Kidney (tissue), 14 donors: ENCODE data around the gene MORF4L2. TPM values are rescaled to one million over a fixed set of nuclear protein-coding genes. Genes with fewer than 3 reads are reported as not detected.
A peak's percentile ranks its signal among the peaks of the same experiment; 100 is the strongest.

Experiments
- DNase-seq, 5 donors: peaks; one replicate each; pipeline ENCODE4 v3.0.0-alpha.2; 2013 to 2020
- FAIRE-seq: peaks from 2 replicates; lab custom pipeline; 2012; peaks lifted over from hg19 to GRCh38; lab: Jason Lieb, UNC
- H3K27ac ChIP-seq, 2 donors: one replicate each; pipeline ENCODE4 v1.7.0; 2013; ENCODE audit warnings: low read depth in 2 of 2, low read length in 2 of 2, inconsistent platforms in 1 of 2
- H3K27me3 ChIP-seq: one replicate; pipeline ENCODE4 v1.7.1; 2013; ENCODE audit warnings: low read length, inconsistent platforms; ENCODE audit not compliant: control insufficient read depth, insufficient read depth
- H3K36me3 ChIP-seq, 3 donors: one replicate each; pipeline versions ENCODE4 v1.7.0 to v1.7.1; 2013; ENCODE audit warnings: low read length in 3 of 3, control low read depth in 1 of 3, inconsistent platforms in 1 of 3; ENCODE audit not compliant: insufficient read depth in 3 of 3, control insufficient read depth in 2 of 3
- H3K4me1 ChIP-seq, 3 donors: one replicate each; pipeline versions ENCODE4 v1.7.0 to v1.7.1; 2013; ENCODE audit warnings: low read length in 3 of 3, inconsistent platforms in 1 of 3, low read depth in 1 of 3; ENCODE audit not compliant: control insufficient read depth in 2 of 3, insufficient read depth in 2 of 3
- H3K4me3 ChIP-seq, 3 donors: one replicate each; pipeline versions ENCODE4 v1.7.0 to v1.8.1; 2013; ENCODE audit warnings: low read length in 3 of 3, control low read depth in 1 of 3, inconsistent platforms in 1 of 3
- H3K9ac ChIP-seq, 3 donors: one replicate each; pipeline versions ENCODE4 v1.7.0 to v1.7.1; 2013; ENCODE audit warnings: low read length in 3 of 3, control low read depth in 1 of 3, inconsistent platforms in 1 of 3
- H3K9me3 ChIP-seq, 3 donors: one replicate each; pipeline versions ENCODE4 v1.7.0 to v1.7.1; 2013; ENCODE audit warnings: low read length in 3 of 3, control low read depth in 1 of 3, inconsistent platforms in 1 of 3; ENCODE audit not compliant: control insufficient read depth in 2 of 3, insufficient read depth in 1 of 3
- intact Hi-C: fragments of 100-400 bp; cut with DNase I; formaldehyde crosslinking; loops from one replicate; pipeline ENCODE4 v1.11.1; 2022
- polyA plus RNA-seq: library from polyadenylated mRNA; stranded (reverse); fragments of 350-450 nt; fragmentation: Illumina TruSeq; extraction: RNeasy Lipid Tissue Mini Kit (QIAGEN cat#74804); gene quantifications from one replicate; pipeline ENCODE4 v1.2.3, GENCODE V29; 2014; ENCODE audit warnings: low read depth, low replicate concordance; ENCODE audit not compliant: insufficient read depth
- total RNA-seq: library from RNA; stranded (reverse); fragmentation: NEBNext Ultra II Directional; extraction: Animal tissue kit (Norgen Biotek cat#: 25700); gene quantifications from one replicate; pipeline ENCODE4 v1.2.1, GENCODE V29; 2021
- TF ChIP-seq, protein P1 (sequence below): IDR thresholded peaks from 3 replicates; pipeline ENCODE4 v1.5.1; 2012; ENCODE audit warnings: mild to moderate bottlenecking, moderate library complexity, borderline replicate concordance; ENCODE audit not compliant: insufficient read depth; ENCODE audit errors: extremely low read depth
- donor health status: control.
- donor health status: control.
- donor health status: control.
- donor health status: control.
- donor health status: control.
- donor health status: DM: yes; HTN: yes; CAD: no.
- donor health status: Normal renal cell carcinoma (clear cell type).

The MORF4L2 gene
- total and polyA plus RNA-seq, 2 donors from 2014 or later = 146 to 250 TPM

DNA sequence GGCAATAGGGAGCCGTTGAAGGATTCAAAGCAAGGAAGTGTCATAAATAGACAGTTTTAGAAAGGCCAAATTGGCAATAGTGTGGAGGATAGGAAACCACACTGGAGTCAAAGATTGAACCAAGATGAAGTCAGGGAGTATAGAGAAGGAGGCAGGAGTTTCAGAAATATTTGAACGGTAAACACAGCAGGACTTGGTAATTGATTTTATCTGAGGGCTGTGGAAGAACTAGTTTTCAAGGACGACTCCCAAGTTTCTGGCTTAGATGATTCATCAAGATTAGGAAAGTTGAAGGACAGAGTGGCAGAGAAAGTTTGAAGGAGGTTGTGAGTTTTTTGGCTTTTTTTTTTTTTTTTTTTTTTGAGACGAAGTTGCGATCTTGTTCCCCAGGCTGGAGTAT lies 12.7 kb upstream of the MORF4L2 start:
- FAIRE-seq (no peak), DNase-seq (no peak)
- intact Hi-C loops = no loop called here
- Histone ChIP-seq H3K36me3 (no peaks in the 10 kb centered on the region), H3K9ac (no peak overlapping the region), H3K4me1 (no peaks in the 10 kb centered on the region), H3K27ac (no peak overlapping the region), H3K9me3 (no peaks in the 10 kb centered on the region), H3K27me3 (peaks cover 2% of the 10 kb centered on the region), H3K4me3 (no peak overlapping the region)
- TF ChIP-seq, protein P1, sequence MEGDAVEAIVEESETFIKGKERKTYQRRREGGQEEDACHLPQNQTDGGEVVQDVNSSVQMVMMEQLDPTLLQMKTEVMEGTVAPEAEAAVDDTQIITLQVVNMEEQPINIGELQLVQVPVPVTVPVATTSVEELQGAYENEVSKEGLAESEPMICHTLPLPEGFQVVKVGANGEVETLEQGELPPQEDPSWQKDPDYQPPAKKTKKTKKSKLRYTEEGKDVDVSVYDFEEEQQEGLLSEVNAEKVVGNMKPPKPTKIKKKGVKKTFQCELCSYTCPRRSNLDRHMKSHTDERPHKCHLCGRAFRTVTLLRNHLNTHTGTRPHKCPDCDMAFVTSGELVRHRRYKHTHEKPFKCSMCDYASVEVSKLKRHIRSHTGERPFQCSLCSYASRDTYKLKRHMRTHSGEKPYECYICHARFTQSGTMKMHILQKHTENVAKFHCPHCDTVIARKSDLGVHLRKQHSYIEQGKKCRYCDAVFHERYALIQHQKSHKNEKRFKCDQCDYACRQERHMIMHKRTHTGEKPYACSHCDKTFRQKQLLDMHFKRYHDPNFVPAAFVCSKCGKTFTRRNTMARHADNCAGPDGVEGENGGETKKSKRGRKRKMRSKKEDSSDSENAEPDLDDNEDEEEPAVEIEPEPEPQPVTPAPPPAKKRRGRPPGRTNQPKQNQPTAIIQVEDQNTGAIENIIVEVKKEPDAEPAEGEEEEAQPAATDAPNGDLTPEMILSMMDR = no peak

DNA sequence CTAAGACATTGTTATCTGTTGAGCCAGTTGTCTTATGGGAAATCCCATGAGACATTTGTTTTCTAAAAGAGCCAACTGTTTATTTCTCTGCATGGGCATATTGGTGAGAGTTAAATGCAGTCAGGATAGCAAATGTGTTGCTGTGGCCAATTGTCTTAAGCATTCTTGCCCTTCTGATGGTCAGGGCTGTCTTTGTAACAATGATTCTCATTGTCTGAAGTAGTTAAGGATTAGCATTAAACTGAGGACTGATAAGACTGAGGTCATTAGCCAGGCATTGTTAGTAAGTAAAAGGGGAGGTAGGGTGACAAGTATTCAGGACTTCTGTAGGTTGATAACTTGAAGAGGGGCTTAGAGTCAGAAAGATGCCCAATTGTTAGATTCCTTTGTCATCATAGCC lies 11.2 kb upstream of the MORF4L2 start:
- H3K27ac ChIP-seq = no peak overlapping the region
- FAIRE-seq (no peak), DNase-seq (no peak)
- H3K9me3 ChIP-seq = no peaks in the 10 kb centered on the region
- no peaks in the 10 kb centered on the region for H3K36me3 ChIP-seq
- H3K9ac ChIP-seq = no peak overlapping the region
- no peak overlapping the region for H3K4me3 ChIP-seq
- TF ChIP-seq, protein P1 = no peak
- H3K27me3 ChIP-seq = no peaks in the 10 kb centered on the region
- no peaks in the 10 kb centered on the region for H3K4me1 ChIP-seq
- intact Hi-C loops = no loop called here

DNA sequence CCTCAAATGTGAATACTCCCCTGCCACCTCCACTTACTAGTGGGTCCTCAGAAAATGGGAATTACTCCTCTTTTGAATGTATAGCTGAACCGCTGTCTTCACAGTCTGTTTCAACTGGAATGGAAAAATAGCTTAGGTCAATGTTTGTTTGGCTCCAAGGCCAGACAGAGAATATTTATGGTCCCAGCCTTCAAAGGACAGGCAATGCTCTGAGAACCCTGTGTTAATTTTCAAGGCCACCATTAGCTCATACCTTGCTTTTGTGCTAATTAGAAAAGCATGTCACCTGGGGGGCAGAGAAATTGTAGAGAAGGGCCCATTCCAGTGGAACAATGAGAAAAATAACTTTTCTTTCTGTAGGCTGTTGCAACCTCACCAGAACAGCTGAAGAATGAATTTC lies 4.6 kb upstream of the MORF4L2 start:
- FAIRE-seq (no peak), DNase-seq (no peak)
- Histone ChIP-seq H3K27ac (no peak overlapping the region), H3K4me3 (no peak overlapping the region), H3K36me3 (no peaks in the 10 kb centered on the region), H3K9me3 (no peaks in the 10 kb centered on the region), H3K27me3 (no peaks in the 10 kb centered on the region), H3K4me1 (no peaks in the 10 kb centered on the region), H3K9ac (no peak overlapping the region)
- TF ChIP-seq, protein P1 = no peak
- intact Hi-C loops = no loop called here

DNA sequence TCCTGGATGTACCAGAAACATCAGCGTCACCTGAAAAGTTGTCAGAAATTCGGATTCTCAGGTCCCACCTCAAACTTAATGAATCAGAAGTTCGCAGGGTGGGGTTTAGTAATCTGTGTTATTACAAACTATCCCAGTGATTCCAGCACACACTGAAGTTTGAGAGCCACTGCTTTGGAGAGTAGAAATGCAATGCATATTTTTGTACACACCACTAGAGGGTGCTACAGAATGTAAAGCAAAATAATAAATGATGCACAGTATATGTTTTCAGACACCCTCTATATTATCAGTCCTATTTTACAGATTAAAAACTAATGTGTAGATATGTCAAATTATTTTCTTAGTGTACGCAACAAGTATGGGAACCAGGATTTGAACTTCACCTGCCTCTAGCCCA lies 2.4 kb upstream of the MORF4L2 start:
- H3K9ac ChIP-seq = no peak overlapping the region
- H3K27ac ChIP-seq = no peak overlapping the region
- FAIRE-seq (peak; percentile 92), DNase-seq (peak in 2 of 5 donors; percentile 45 to 65)
- H3K4me1 ChIP-seq = no peaks in the 10 kb centered on the region
- TF ChIP-seq, protein P1 = peak; percentile 56
- no peaks in the 10 kb centered on the region for H3K9me3 ChIP-seq
- intact Hi-C loops = no loop called here
- no peaks in the 10 kb centered on the region for H3K27me3 ChIP-seq
- peaks cover 0 to 3% (median 2%) of the 10 kb centered on the region in 3 donors for H3K36me3 ChIP-seq
- no peak overlapping the region for H3K4me3 ChIP-seq
